HCT116 (cell line): ENCODE data around the gene CAPN15. TPM values are rescaled to one million over a fixed set of nuclear protein-coding genes. Genes with fewer than 3 reads are reported as not detected.

Experiments
- ATAC-seq: fragments of 200-7000 bp; cut with Tn5 transposase; 2 replicates; pipeline ENCODE4 v1.9.1; 2020; ENCODE audit warnings: mild to moderate bottlenecking, moderate library complexity
- BruUV-seq: library from RNA; stranded (reverse); fragments of 400-500 nt; replicated peaks from 2 replicates; lab custom pipeline; 2021; lab: Mats Ljungman, UMichigan
- CTCF ChIA-PET: fragments of 300-600 bp; sonication (Branson Sonifier 250); formaldehyde crosslinking; loops from one replicate; lab custom pipeline; 2021; ENCODE audit warnings: antibody characterized with exemption; lab: Charles Lee
- POLR2A ChIA-PET: fragments of 300-600, 350-600 bp; sonication (Branson Sonifier 250); formaldehyde crosslinking; loops from one replicate; lab custom pipeline; 2021; ENCODE audit warnings: antibody characterized with exemption; lab: Charles Lee
- RAD21 ChIA-PET, 2 experiments: fragments of 300-600 bp; sonication (Branson Sonifier 250); formaldehyde crosslinking; loops; one replicate each; lab custom pipeline; 2023; ENCODE audit warnings: low total read pairs in 2 of 2; ENCODE audit not compliant: uncharacterized antibody in 2 of 2, unreplicated experiment in 2 of 2, low non-redundant PET in 1 of 2; lab: Charles Lee
- DNase-seq: peaks from one replicate; pipeline ENCODE4 v3.0.0-alpha.2; 2010; ENCODE audit warnings: low read depth, low spot score
- H2AFZ ChIP-seq: fragments of 200-600 bp; shearing (Covaris generic), sonication (generic); 2 replicates; pipeline ENCODE4 v1.6.1; 2017; ENCODE audit warnings: low read depth, mixed run types, mixed read lengths, antibody characterized with exemption, low read length; ENCODE audit not compliant: poor library complexity, severe bottlenecking
- H3K27ac ChIP-seq: 2 replicates; pipeline ENCODE4 v1.5.1; 2012; ENCODE audit warnings: low read depth, low read length
- H3K27me3 ChIP-seq: fragments of 200-600 bp; sonication (generic); 2 replicates; pipeline ENCODE4 v1.6.1; 2016; ENCODE audit warnings: mixed run types, low read length, mixed read lengths; ENCODE audit not compliant: insufficient read depth
- H3K36me3 ChIP-seq, 2 experiments: fragments of 200-500 bp in 1 of 2; fragments of 200-600 bp in 1 of 2; sonication (Bioruptor generic) in 1 of 2; sonication (generic) in 1 of 2; 2 replicates each; pipeline versions ENCODE4 v1.5.1 to v1.6.1; 2014 to 2016; ENCODE audit warnings: low read length in 2 of 2, inconsistent platforms in 1 of 2, mixed read lengths in 1 of 2, mixed run types in 1 of 2; ENCODE audit not compliant: insufficient read depth in 2 of 2, control insufficient read depth in 1 of 2
- H3K4me1 ChIP-seq, 2 experiments: fragments of 200-600 bp in 1 of 2; sonication (generic) in 1 of 2; 2 replicates each; pipeline versions ENCODE4 v1.5.1 to v1.6.1; 2012 to 2017; ENCODE audit warnings: low read length in 2 of 2, inconsistent platforms in 1 of 2, mild to moderate bottlenecking in 1 of 2, mixed read lengths in 1 of 2, mixed run types in 1 of 2, moderate library complexity in 1 of 2; ENCODE audit not compliant: insufficient read depth in 2 of 2, control insufficient read depth in 1 of 2
- H3K4me2 ChIP-seq: fragments of 200-600 bp; sonication (generic); 2 replicates; pipeline ENCODE4 v1.6.1; 2017; ENCODE audit warnings: mixed run types, low read length, mixed read lengths
- H3K4me3 ChIP-seq, 2 experiments: fragments of 200-600 bp in 1 of 2; sonication (generic) in 1 of 2; replicated peaks in 1 of 2; 2 replicates each; pipeline ENCODE4 v1.5.1; 2011 to 2016; ENCODE audit warnings: low read length in 2 of 2, control low read depth in 1 of 2, low read depth in 1 of 2, mild to moderate bottlenecking in 1 of 2, mixed read lengths in 1 of 2, mixed run types in 1 of 2
- H3K79me2 ChIP-seq: fragments of 200-600 bp; sonication (generic); 2 replicates; pipeline ENCODE4 v1.6.1; 2017; ENCODE audit warnings: mild to moderate bottlenecking, mixed run types, low read length, moderate library complexity, mixed read lengths; ENCODE audit not compliant: insufficient read depth
- H3K9ac ChIP-seq: fragments of 200-600 bp; sonication (generic); 2 replicates; pipeline ENCODE4 v1.6.1; 2016; ENCODE audit warnings: low read length, mixed read lengths
- H3K9me2 ChIP-seq: fragments of 200-600 bp; sonication (generic), shearing (Covaris generic); 2 replicates; pipeline ENCODE4 v1.6.1; 2017; ENCODE audit warnings: mixed run types, mild to moderate bottlenecking, moderate library complexity; ENCODE audit not compliant: insufficient read depth
- H3K9me3 ChIP-seq, 2 experiments: fragments of 200-500 bp in 1 of 2; fragments of 200-600 bp in 1 of 2; sonication (Bioruptor generic) in 1 of 2; sonication (generic) in 1 of 2; 2 replicates each; pipeline ENCODE4 v1.6.1; 2014 to 2017; ENCODE audit warnings: low read length in 2 of 2, mixed read lengths in 2 of 2, inconsistent platforms in 1 of 2, low read depth in 1 of 2, mild to moderate bottlenecking in 1 of 2, mixed run types in 1 of 2, moderate library complexity in 1 of 2; ENCODE audit not compliant: control insufficient read depth in 1 of 2, insufficient read depth in 1 of 2
- H4K20me1 ChIP-seq: fragments of 200-600 bp; sonication (generic), shearing (Covaris generic); 2 replicates; pipeline ENCODE4 v1.6.1; 2017; ENCODE audit warnings: mixed run types, mild to moderate bottlenecking, moderate library complexity; ENCODE audit not compliant: insufficient read depth
- CEBPB ChIP-seq: IDR thresholded peaks from 2 replicates; pipeline ENCODE4 v1.6.1; 2012; ENCODE audit warnings: low read depth
- EGR1 ChIP-seq: IDR thresholded peaks from 2 replicates; pipeline ENCODE4 v1.6.1; 2012; ENCODE audit warnings: low read depth
- ELF1 ChIP-seq: IDR thresholded peaks from 2 replicates; pipeline ENCODE4 v1.6.1; 2012; ENCODE audit warnings: low read depth, borderline replicate concordance
- EZH2 ChIP-seq: fragments of 200-600 bp; sonication (generic); IDR thresholded peaks from 2 replicates; pipeline ENCODE4 v1.6.1; 2017; ENCODE audit warnings: antibody characterized with exemption, mixed run types
- EZH2phosphoT487 ChIP-seq: fragments of 200-600 bp; IDR thresholded peaks from 2 replicates; pipeline ENCODE4 v1.6.1; 2018; ENCODE audit warnings: antibody characterized with exemption, borderline replicate concordance
- FOSL1 ChIP-seq: IDR thresholded peaks from 2 replicates; pipeline ENCODE4 v1.6.1; 2012; ENCODE audit warnings: low read depth
- JUND ChIP-seq: IDR thresholded peaks from 2 replicates; pipeline ENCODE4 v1.6.1; 2012
- MAX ChIP-seq: IDR thresholded peaks from 2 replicates; pipeline ENCODE4 v1.6.1; 2012
- POLR2A ChIP-seq: IDR thresholded peaks from 2 replicates; pipeline ENCODE4 v1.7.0; 2011; ENCODE audit warnings: borderline replicate concordance; ENCODE audit not compliant: insufficient read depth, insufficient read length; ENCODE audit errors: extremely low read depth
- POLR2AphosphoS5 ChIP-seq: IDR thresholded peaks from 2 replicates; pipeline ENCODE4 v1.6.1; 2011; ENCODE audit warnings: mild to moderate bottlenecking, low read depth, low read length, moderate library complexity
- RAD21 ChIP-seq: IDR thresholded peaks from 2 replicates; pipeline ENCODE4 v1.6.1; 2012; ENCODE audit warnings: low read depth, mild to moderate bottlenecking
- REST ChIP-seq: IDR thresholded peaks from 2 replicates; pipeline ENCODE4 v1.6.1; 2012; ENCODE audit warnings: low read depth
- SP1 ChIP-seq: IDR thresholded peaks from 2 replicates; pipeline ENCODE4 v1.6.1; 2012; ENCODE audit warnings: low read depth
- TCF7L2 ChIP-seq: IDR thresholded peaks from 2 replicates; pipeline ENCODE4 v1.7.0; 2011; ENCODE audit warnings: borderline replicate concordance, inconsistent platforms; ENCODE audit not compliant: insufficient read depth, insufficient read length; ENCODE audit errors: extremely low read depth
- YY1 ChIP-seq: IDR thresholded peaks from 2 replicates; pipeline ENCODE4 v1.6.1; 2011; ENCODE audit warnings: low read length, low read depth, moderate library complexity, mild to moderate bottlenecking; ENCODE audit not compliant: insufficient replicate concordance; ENCODE audit errors: extremely low read depth
- ZFX ChIP-seq: fragments of 450-650 bp; IDR thresholded peaks from 2 replicates; pipeline ENCODE4 v1.6.1; 2017
- ZNF274 ChIP-seq: fragments of 200-500 bp; sonication (Bioruptor generic); IDR thresholded peaks from 2 replicates; pipeline ENCODE4 v1.6.1; 2014; ENCODE audit warnings: mild to moderate bottlenecking, low read depth, low read length, inconsistent platforms
- intact Hi-C: fragments of 100-400 bp; cut with micrococcal nuclease; formaldehyde crosslinking; loops from 2 replicates; pipeline ENCODE4 v1.10.0; 2022
- total RNA-seq: library from RNA; stranded (reverse); gene quantifications from one replicate; pipeline ENCODE4 v1.2.1, GENCODE V29; 2021; ENCODE audit not compliant: unreplicated experiment
- TF ChIP-seq, protein P1 (sequence below): IDR thresholded peaks from 2 replicates; pipeline ENCODE4 v1.6.1; 2012
- TF ChIP-seq, protein P2 (sequence below): IDR thresholded peaks from 2 replicates; pipeline ENCODE4 v1.6.1; 2011; ENCODE audit warnings: mild to moderate bottlenecking, low read length, moderate library complexity; ENCODE audit not compliant: insufficient replicate concordance; ENCODE audit errors: extremely low read depth

CAPN15 gene
- total RNA-seq, 1 experiment from 2014 or later: 39.0 TPM

DNA sequence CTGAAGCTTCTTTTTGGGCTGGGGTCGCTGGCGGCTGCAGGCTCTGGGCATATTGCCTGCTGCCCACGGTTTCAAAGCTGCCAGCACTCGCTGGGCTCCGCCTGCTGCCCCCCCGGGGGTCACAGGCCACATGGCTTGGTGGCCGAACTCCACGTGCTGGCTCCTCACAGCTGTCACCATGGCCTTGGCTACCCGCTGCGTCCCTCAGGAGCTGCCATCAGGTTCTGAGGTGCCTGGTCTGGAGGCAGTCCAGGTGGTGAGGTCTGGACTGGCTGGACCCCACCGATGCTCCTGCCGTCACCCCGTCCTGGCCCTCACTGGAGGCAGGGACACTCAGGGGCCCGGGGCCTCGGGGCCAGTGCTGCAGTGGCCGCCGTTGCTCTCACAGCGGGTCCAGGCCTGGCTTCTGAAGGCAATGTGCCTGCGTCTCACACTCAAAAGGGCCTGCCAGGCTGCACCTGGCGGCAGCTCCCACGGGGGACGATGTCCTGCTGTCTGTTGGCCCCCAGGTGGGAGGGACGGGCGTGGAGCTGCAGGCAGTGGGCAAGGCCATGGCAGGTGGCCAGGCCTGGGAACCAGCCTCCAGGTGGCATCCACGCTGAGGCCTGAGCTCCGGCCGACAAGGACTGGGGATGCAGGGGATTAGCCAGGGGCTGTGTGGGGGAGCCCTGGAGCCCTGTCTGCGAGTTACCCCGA, 13.3 kb downstream of the CAPN15 start:
- TF ChIP-seq RAD21 (no peak), EGR1 (no peak), POLR2AphosphoS5 (no peak), POLR2A (no peak), JUND (no peak), MAX (no peak), REST (no peak), FOSL1 (no peak), YY1 (no peak), CEBPB (no peak), ZFX (no peak), ELF1 (no peak), SP1 (no peak), EZH2phosphoT487 (no peak), TCF7L2 (no peak), EZH2 (no peak), ZNF274 (no peak)
- TF ChIP-seq, protein P1, sequence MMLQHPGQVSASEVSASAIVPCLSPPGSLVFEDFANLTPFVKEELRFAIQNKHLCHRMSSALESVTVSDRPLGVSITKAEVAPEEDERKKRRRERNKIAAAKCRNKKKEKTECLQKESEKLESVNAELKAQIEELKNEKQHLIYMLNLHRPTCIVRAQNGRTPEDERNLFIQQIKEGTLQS: no peak
- TF ChIP-seq, protein P2, sequence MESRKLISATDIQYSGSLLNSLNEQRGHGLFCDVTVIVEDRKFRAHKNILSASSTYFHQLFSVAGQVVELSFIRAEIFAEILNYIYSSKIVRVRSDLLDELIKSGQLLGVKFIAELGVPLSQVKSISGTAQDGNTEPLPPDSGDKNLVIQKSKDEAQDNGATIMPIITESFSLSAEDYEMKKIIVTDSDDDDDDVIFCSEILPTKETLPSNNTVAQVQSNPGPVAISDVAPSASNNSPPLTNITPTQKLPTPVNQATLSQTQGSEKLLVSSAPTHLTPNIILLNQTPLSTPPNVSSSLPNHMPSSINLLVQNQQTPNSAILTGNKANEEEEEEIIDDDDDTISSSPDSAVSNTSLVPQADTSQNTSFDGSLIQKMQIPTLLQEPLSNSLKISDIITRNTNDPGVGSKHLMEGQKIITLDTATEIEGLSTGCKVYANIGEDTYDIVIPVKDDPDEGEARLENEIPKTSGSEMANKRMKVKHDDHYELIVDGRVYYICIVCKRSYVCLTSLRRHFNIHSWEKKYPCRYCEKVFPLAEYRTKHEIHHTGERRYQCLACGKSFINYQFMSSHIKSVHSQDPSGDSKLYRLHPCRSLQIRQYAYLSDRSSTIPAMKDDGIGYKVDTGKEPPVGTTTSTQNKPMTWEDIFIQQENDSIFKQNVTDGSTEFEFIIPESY: no peak
- Histone ChIP-seq H3K4me3 (no peak overlapping the region), H3K9me2 (no peaks in the 10 kb centered on the region), H3K36me3 (no peaks in the 10 kb centered on the region), H3K4me1 (peaks cover 1 to 8% of the 10 kb centered on the region in 2 experiments; a peak in 3 of 4 replicates), H2AFZ (no peak overlapping the region), H3K27me3 (no peaks in the 10 kb centered on the region), H3K4me2 (no peak overlapping the region), H3K9ac (no peak overlapping the region), H3K79me2 (peaks cover 66% of the 10 kb centered on the region), H4K20me1 (no peaks in the 10 kb centered on the region), H3K27ac (no peak overlapping the region), H3K9me3 (no peaks in the 10 kb centered on the region)
- CTCF ChIA-PET: no interaction called here
- ATAC-seq: no peak
- intact Hi-C loops: no loop called here
- no peak for DNase-seq
- no TSS peak for BruUV-seq
- RAD21 ChIA-PET: no interaction called here
- POLR2A ChIA-PET: no interaction called here
